Uterus (tissue), 4 donors: Measurements from ENCODE around the gene CTBP1. TPM values are rescaled to one million over a fixed set of nuclear protein-coding genes. Genes with fewer than 3 reads are reported as not detected.

Source experiments
- DNase-seq, 2 donors: peaks; one replicate each; pipeline ENCODE4 v3.0.0-alpha.2; 2019 to 2020
- H3K27ac ChIP-seq, 2 donors: fragments of 200-600 bp; sonication (generic); 1 replicate in 1 of 2; 2 replicates in 1 of 2; pipeline ENCODE4 v1.5.1; 2016 to 2018
- H3K27me3 ChIP-seq, 2 donors: fragments of 200-600 bp; sonication (generic); one replicate each; pipeline ENCODE4 v1.5.1; 2018 to 2019; ENCODE audit warnings: control low read depth in 1 of 2
- H3K36me3 ChIP-seq, 2 donors: fragments of 200-600 bp; sonication (generic); one replicate each; pipeline ENCODE4 v1.5.1; 2019; ENCODE audit warnings: control low read depth in 1 of 2
- H3K4me1 ChIP-seq, 2 donors: fragments of 200-600 bp; sonication (generic); one replicate each; pipeline ENCODE4 v1.5.1; 2018 to 2019; ENCODE audit warnings: control low read depth in 1 of 2
- H3K4me3 ChIP-seq, 2 donors: fragments of 200-600 bp; sonication (generic); 1 replicate in 1 of 2; 2 replicates in 1 of 2; pipeline ENCODE4 v1.5.1; 2018 to 2019; ENCODE audit warnings: mild to moderate bottlenecking in 1 of 2
- H3K9me3 ChIP-seq, 2 donors: fragments of 200-600 bp; sonication (generic); one replicate each; pipeline ENCODE4 v1.5.1; 2019; ENCODE audit warnings: control low read depth in 1 of 2
- CTCF ChIP-seq, 4 experiments: fragments of 200-600 bp in 2 of 4; fragments of 450-650 bp in 2 of 4; sonication (generic) in 2 of 4; IDR thresholded peaks; one replicate each; pipeline ENCODE4 v1.5.1; 2016 to 2019; ENCODE audit warnings: antibody characterized with exemption in 4 of 4, mild to moderate bottlenecking in 2 of 4, moderate library complexity in 1 of 4
- POLR2A ChIP-seq, 2 donors: fragments of 450-650 bp; IDR thresholded peaks; one replicate each; pipeline ENCODE4 v1.6.1; 2016; ENCODE audit warnings: antibody characterized with exemption in 2 of 2, mild to moderate bottlenecking in 1 of 2, moderate library complexity in 1 of 2
- intact Hi-C: fragments of 100-400 bp; cut with DNase I; formaldehyde crosslinking; loops from one replicate; pipeline ENCODE4 v1.15.1; 2023; ENCODE audit warnings: low total_unique reads
- total RNA-seq, 4 donors: library from RNA; depleted of rRNA in 3 of 4; stranded (reverse); fragments of >200 nt in 3 of 4; gene quantifications; one replicate each; pipeline versions ENCODE4 v1.1.0 to v1.2.4, GENCODE V29; 2014 to 2023
- donor health status: DM: yes; HTN: yes; CAD: no.

CTBP1 gene
- total RNA-seq, 4 donors from 2014 or later = 104 to 193 (median 162) TPM

GRCh38 chr4:1204286-1204827, 44.6 kb downstream of the CTBP1 start:
- no peaks in the 10 kb centered on the region for H3K36me3 ChIP-seq
- intact Hi-C loops = no loop called here
- H3K4me3 ChIP-seq = no peak overlapping the region

GRCh38 chr4:1203026-1203616, 45.8 kb downstream of the CTBP1 start:
- Histone ChIP-seq H3K36me3 (no peaks in the 10 kb centered on the region), H3K27me3 (no peaks in the 10 kb centered on the region), H3K4me1 (peaks cover 7 to 33% of the 10 kb centered on the region in 2 donors), H3K27ac (peak overlapping the region; percentile 84 to 97), H3K4me3 (no peak overlapping the region), H3K9me3 (no peaks in the 10 kb centered on the region)
- peak in 1 of 2 donors; percentile 13 for DNase-seq
- TF ChIP-seq CTCF (IDR thresholded peaks at IDR 0.05) (no peak), POLR2A (IDR thresholded peaks at IDR 0.05) (no peak)
- intact Hi-C loops = no loop called here

More at GRCh38 chr4:1204286-1204827, 44.6 kb downstream of the CTBP1 start:
- no peak for TF ChIP-seq POLR2A (IDR thresholded peaks at IDR 0.05)
- TF ChIP-seq CTCF (IDR thresholded peaks at IDR 0.05) = no peak
- peaks cover 14 to 45% of the 10 kb centered on the region in 2 donors for H3K4me1 ChIP-seq
- peak in 1 of 2 donors; percentile 17 for DNase-seq
- H3K9me3 ChIP-seq = no peaks in the 10 kb centered on the region
- peak overlapping the region; percentile 84 to 97 for H3K27ac ChIP-seq
- H3K27me3 ChIP-seq = no peaks in the 10 kb centered on the region

GRCh38 chr4:1202526-1203011, 46.4 kb downstream of the CTBP1 start:
- intact Hi-C loops = no loop called here
- no peak overlapping the region for H3K4me3 ChIP-seq
- TF ChIP-seq POLR2A (IDR thresholded peaks at IDR 0.05) = no peak
- TF ChIP-seq CTCF (IDR thresholded peaks at IDR 0.05) = no peak
- peaks cover 7 to 29% of the 10 kb centered on the region in 2 donors for H3K4me1 ChIP-seq
- H3K27ac ChIP-seq = peak overlapping the region; percentile 84 to 97
- no peaks in the 10 kb centered on the region for H3K9me3 ChIP-seq
- no peaks in the 10 kb centered on the region for H3K27me3 ChIP-seq
- H3K36me3 ChIP-seq = no peaks in the 10 kb centered on the region
- DNase-seq = peak in 1 of 2 donors; percentile 35

GRCh38 chr4:1201851-1202525, 46.9 kb downstream of the CTBP1 start:
- Histone ChIP-seq H3K27ac (peak overlapping the region; percentile 84 to 97), H3K4me3 (no peak overlapping the region), H3K27me3 (no peaks in the 10 kb centered on the region), H3K9me3 (no peaks in the 10 kb centered on the region), H3K4me1 (peaks cover 7 to 29% of the 10 kb centered on the region in 2 donors), H3K36me3 (no peaks in the 10 kb centered on the region)
- intact Hi-C loops = no loop called here
- peak; percentile 85 to 90 for DNase-seq
- TF ChIP-seq CTCF (IDR thresholded peaks at IDR 0.05) = no peak
- peak in 1 of 2 donors; percentile 18 for TF ChIP-seq POLR2A (IDR thresholded peaks at IDR 0.05)
